ENCODE data around the gene DCTN1. TPM values are rescaled to one million over a fixed set of nuclear protein-coding genes. Genes with fewer than 3 reads are reported as not detected.
"Not testable (repeated sequence)": the region's sequence is repeated elsewhere in the genome, so short reads cannot be mapped to it uniquely, and the experiment has no call there.

Gene DCTN1
- total RNA-seq = 10 to 100 TPM; 75.6 to 79.5 TPM

DNA sequence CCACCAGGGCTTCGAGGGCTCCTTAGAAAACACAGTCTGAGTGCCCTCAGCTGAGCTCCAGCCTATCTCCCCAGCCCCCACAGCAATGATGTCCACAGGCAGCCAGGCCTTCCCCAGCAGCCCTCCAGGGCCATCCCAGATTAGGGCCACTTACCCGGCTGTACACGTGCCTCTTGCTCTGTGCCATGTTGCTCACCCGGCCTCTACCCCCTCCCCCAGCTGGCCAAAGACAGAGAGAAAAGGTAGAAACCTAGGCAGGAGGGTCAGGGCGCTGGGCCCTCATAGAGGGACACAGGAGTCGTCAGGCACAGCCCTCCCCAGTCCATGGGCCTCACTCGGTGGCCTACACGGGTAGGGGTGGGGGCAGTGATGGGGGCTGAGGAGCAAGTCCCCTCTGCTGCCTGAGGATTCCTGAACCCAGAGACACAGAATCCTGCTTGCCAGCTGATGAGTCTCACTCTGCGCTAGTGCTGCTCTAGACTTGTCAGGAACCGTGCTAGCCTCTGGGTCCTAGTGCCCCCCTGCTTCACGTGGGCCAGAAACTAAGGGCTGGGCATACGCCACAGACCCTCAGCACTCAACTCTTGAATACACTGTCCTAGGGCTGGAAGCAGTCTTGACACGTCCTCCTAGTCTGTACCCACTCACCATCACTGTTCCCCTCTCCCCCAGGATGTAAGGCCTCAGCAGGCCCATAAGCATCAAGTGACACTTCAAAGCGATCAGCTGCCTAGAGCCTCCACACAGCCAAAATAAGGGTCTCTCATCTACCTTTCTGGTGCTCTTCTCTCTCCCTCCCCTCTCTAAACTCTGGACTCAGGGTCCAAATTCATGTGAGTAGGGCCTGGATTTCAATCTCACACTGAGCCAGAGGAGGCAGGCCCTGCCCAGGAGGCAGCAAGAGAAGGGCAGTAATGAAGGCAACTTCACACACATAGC lies at the start of gene DCTN1:
Gene DCTN1, minus strand, starts transcription at position 461 of the 939 bp plus-strand sequence. Its CDS starts 274 bp downstream, at position 187.
- Mint-ChIP-seq H3K27ac (no peak within 1 kb of the TSS), H3K4me1 (ENCODE audit: low read depth) (peaks cover 17% of the 10 kb centered on the region), H3K9me3 (no peaks in the 10 kb centered on the region), H3K4me3 (no peak within 1 kb of the TSS), H3K27me3 (no peaks in the 10 kb centered on the region), H3K36me3 (peaks cover 5% of the 10 kb centered on the region)
- ChIA-PET CTCF (interaction anchor here (1.5 to 1.9 kb wide), 2 partner anchors 11 to 45 kb away, joined by 4 to 11 read pairs; no protein-coding TSS in a partner anchor), POLR2A (interaction anchor here (1.6 kb wide), 1 partner anchor 12 kb away, joined by 4 read pairs; no protein-coding TSS in a partner anchor)
- intact Hi-C loops (cut with micrococcal nuclease) = no loop called here
- DNase-seq = peak; percentile 23

DNA sequence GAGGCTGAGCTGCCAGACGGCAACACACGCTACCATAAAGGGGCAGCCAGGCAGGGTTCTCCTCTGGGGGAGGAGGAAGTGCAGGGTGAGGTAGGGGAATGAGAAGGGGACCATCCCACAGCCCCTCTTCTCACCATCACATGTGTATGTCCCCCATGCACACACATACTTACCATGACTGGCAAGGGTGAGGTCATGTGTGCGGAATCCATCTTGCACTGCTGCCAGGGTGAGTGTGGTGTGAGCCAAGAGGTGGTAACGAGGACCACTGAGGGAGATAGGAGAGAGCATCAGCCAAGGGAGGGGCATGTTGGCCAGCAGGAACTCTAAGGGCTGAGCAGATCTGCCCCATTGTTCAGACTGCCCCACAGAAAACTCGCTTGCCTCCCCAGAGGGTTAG lies 48.6 kb upstream of the DCTN1 start:
- POLR2A ChIA-PET = no interaction called here
- Mint-ChIP-seq H3K36me3 (peaks cover 14% of the 10 kb centered on the region), H3K27me3 (no peaks in the 10 kb centered on the region), H3K27ac (no peak overlapping the region), H3K4me3 (no peak overlapping the region), H3K9me3 (no peaks in the 10 kb centered on the region), H3K4me1 (ENCODE audit: low read depth) (no peaks in the 10 kb centered on the region)
- intact Hi-C loops (cut with micrococcal nuclease) = no loop called here
- CTCF ChIA-PET = no interaction called here
- DNase-seq = no peak

DNA sequence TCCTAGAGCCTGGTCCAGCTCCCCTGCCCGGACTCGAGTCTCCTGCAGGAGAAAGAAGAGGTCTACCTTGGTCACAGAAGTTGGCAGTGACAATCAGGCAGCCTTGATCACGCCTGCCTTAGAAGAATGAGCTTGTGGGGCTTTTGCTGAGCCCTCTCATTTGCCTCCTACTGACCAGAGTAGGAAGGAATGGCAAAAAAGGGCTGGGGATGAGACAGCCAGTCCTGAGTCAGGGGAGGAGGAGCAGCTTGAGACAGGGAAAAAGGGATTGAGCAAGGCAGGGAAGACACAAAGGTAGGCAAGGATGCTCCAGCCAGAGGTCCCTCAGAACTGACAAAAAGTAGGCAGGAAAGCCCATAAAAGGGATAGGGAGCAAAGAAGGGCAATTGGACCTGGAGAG lies 47.4 kb upstream of the DCTN1 start:
- Mint-ChIP-seq H3K36me3 (peaks cover 14% of the 10 kb centered on the region), H3K27me3 (no peaks in the 10 kb centered on the region), H3K4me1 (ENCODE audit: low read depth) (peaks cover 8% of the 10 kb centered on the region), H3K9me3 (no peaks in the 10 kb centered on the region), H3K27ac (peak overlapping the region; percentile 5), H3K4me3 (no peak overlapping the region)
- intact Hi-C loops (cut with micrococcal nuclease) = no loop called here
- ChIA-PET CTCF (no interaction called here), POLR2A (no interaction called here)
- no peak for DNase-seq

DNA sequence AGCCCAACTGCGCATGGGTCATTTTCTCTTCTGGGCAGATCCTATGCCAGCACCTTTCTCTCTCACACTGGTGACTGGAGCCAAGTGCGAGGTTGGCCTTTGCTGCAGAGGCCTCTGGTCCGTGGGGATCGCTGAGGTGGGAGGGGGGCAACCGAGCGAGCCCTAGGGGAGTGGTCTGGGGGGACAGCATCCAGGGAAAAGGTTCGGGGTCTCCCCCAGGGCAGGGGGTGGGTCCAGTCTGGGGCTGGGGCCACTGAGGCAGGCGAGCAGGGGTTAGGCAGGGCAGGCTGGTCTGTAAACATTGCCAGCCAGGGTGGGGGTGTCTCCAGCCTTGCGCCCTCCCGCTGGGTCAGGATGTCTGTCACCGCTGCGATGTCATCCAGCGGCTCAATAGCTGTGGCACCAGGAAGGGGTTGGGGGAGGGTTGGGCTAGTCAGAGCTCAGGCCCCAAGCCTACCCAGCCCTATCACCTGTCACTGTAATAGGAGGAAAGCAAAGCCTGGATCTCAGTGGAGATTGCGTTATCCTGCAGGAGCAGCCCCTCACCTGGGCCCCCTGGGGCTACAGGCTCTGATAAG lies 46.2 kb upstream of the DCTN1 start:
- H3K36me3 Mint-ChIP-seq = peaks cover 14% of the 10 kb centered on the region
- no peak overlapping the region for H3K27ac Mint-ChIP-seq
- H3K4me3 Mint-ChIP-seq = no peak overlapping the region
- no peaks in the 10 kb centered on the region for H3K9me3 Mint-ChIP-seq
- CTCF ChIA-PET = no interaction called here
- peaks cover 11% of the 10 kb centered on the region for H3K4me1 Mint-ChIP-seq (ENCODE audit: low read depth)
- intact Hi-C loops (cut with micrococcal nuclease) = no loop called here
- no peak for DNase-seq
- POLR2A ChIA-PET = no interaction called here
- no peaks in the 10 kb centered on the region for H3K27me3 Mint-ChIP-seq

DNA sequence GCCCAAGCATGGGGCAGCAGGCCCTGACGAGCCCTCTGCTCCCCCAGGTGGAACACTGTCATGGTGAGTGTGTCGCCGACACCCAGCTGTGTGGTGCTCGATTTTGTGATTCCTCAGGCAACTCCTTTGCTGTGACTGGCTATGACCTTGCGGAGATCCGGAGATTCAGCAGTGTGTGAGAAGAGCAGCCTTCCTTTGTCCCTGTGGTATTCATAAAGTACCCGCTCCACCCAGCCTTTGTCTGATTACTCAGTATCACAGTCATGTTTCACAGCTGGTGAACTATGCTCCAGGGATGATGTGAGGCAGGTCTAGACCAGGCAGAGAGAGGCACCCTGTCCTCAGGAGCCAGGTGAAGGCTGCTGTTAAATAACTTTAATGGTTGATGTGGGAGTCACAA lies 45.4 kb upstream of the DCTN1 start:
- no peak for DNase-seq
- Mint-ChIP-seq H3K9me3 (no peaks in the 10 kb centered on the region), H3K27ac (no peak overlapping the region), H3K4me1 (ENCODE audit: low read depth) (peaks cover 16% of the 10 kb centered on the region), H3K4me3 (no peak overlapping the region), H3K27me3 (no peaks in the 10 kb centered on the region), H3K36me3 (peaks cover 14% of the 10 kb centered on the region)
- intact Hi-C loops (cut with micrococcal nuclease) = no loop called here
- CTCF ChIA-PET = no interaction called here
- POLR2A ChIA-PET = no interaction called here

DNA sequence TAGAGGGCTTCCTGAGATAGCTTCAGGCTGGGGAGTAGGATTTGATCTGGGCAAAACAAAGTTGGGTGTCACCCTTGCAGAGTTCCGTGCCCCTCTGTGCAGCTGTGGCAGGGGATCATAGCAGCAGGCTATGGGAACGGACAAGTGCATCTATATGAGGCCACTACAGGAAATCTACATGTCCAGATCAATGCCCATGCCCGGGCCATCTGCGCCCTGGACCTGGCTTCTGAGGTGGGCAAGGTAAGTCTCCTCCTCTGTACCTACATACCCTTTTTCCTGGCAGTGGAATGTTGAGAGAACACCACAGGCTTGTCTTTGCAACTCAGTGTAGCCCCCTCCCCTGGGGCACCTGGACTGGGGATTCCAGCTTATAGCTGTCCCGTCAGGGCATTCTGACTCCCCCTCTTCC lies 44.9 kb upstream of the DCTN1 start:
- POLR2A ChIA-PET = no interaction called here
- H3K4me1 Mint-ChIP-seq (ENCODE audit: low read depth) = peaks cover 21% of the 10 kb centered on the region
- no peak overlapping the region for H3K27ac Mint-ChIP-seq
- H3K36me3 Mint-ChIP-seq = peaks cover 14% of the 10 kb centered on the region
- intact Hi-C loops (cut with micrococcal nuclease) = no loop called here
- DNase-seq = no peak
- CTCF ChIA-PET = no interaction called here
- H3K27me3 Mint-ChIP-seq = no peaks in the 10 kb centered on the region
- H3K9me3 Mint-ChIP-seq = no peaks in the 10 kb centered on the region
- H3K4me3 Mint-ChIP-seq = no peak overlapping the region

DNA sequence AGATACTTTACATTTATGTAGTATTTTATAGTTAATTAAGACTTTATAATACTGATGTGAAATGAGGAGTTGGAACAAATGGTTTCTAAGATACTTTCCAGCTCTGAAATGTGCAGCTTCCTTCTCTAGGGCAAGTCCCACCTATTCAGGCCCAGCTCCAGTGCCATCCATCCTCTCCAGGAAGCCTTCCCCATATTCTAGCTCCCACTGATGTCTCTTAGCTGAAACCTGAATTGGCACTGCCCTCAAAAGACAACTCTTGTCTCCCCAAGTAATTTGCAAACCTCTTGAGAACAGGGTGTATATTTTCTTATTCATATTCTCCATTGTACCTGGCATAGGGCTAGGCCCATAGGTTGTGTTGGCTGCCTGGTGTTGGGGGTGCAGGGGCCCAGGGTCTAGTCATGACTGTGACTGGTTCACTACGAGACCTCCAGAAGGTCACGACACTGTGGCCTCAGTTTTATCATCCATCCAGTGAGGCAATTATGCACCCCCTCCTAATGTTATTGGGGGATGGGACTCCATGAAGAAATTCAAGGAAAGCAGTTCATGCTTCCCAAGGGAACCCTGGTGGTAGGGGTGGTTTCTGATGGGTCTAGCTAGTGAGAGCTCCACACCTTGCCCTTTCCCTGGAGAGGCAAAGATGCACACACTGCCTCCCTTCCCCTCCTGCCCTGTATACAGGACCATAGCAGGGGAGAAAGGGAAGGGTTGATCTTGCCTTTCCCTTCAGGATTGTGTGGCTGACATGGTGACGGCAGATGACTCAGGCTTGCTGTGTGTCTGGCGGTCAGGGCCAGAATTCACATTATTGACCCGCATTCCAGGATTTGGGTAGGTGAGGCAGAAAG lies 44.3 kb upstream of the DCTN1 start:
- Mint-ChIP-seq H3K4me1 (ENCODE audit: low read depth) (peaks cover 21% of the 10 kb centered on the region), H3K27me3 (no peaks in the 10 kb centered on the region), H3K36me3 (peaks cover 14% of the 10 kb centered on the region), H3K27ac (no peak overlapping the region), H3K4me3 (no peak overlapping the region), H3K9me3 (no peaks in the 10 kb centered on the region)
- ChIA-PET POLR2A (no interaction called here), CTCF (interaction anchor here (1.0 kb wide), 1 partner anchor 16 kb away, joined by 3 read pairs; no protein-coding TSS in a partner anchor)
- intact Hi-C loops (cut with micrococcal nuclease) = no loop called here
- no peak for DNase-seq

DNA sequence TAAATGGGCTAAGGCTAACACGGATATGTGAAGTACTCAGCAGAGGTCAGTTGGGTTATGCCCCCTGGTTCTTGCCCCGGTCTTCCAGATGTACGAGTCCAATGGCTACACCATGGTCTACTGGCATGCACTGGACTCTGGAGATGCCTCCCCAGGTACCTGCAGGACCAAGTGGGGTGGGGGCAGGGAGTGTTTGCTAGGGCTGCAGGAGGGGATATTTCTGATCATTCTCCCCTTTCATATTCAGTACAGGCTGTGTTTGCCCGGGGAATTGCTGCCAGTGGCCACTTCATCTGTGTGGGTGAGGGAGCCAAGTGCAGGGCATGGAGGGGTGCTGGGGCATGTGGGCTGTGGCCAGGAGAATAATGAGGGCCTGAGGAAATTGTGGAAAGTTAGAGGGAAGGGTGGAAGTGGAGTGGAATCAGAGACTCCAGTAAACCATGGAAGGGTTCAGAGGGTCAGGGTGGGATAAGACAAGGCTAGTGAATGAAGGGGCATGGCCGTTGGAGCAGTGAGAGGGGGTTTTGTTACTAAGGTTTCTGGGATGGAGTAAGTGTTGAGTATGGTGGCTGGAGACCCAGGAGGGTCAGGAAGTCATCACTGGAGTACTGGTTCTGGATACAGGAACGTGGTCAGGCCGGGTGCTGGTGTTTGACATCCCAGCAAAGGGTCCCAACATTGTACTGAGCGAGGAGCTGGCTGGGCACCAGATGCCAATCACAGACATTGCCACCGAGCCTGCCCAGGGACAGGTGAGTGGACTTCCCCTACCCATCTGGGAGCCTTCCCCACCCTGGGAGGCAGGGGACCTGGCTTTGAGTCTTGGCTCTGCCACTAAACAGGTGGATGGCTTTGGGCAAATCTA lies 43.4 kb upstream of the DCTN1 start:
- H3K9me3 Mint-ChIP-seq = no peaks in the 10 kb centered on the region
- ChIA-PET CTCF (interaction anchor here (1.0 kb wide), 1 partner anchor 17 kb away, joined by 3 read pairs; no protein-coding TSS in a partner anchor), POLR2A (interaction anchor here (3.4 kb wide), 1 partner anchor 31 kb away, joined by 10 read pairs; the partner anchor contains the start of gene INO80B)
- intact Hi-C loops (cut with micrococcal nuclease) = no loop called here
- peaks cover 14% of the 10 kb centered on the region for H3K36me3 Mint-ChIP-seq
- H3K4me1 Mint-ChIP-seq (ENCODE audit: low read depth) = peaks cover 21% of the 10 kb centered on the region
- H3K27me3 Mint-ChIP-seq = no peaks in the 10 kb centered on the region
- peak overlapping the region; percentile 95 for H3K4me3 Mint-ChIP-seq
- H3K27ac Mint-ChIP-seq = no peak overlapping the region
- no peak for DNase-seq

DNA sequence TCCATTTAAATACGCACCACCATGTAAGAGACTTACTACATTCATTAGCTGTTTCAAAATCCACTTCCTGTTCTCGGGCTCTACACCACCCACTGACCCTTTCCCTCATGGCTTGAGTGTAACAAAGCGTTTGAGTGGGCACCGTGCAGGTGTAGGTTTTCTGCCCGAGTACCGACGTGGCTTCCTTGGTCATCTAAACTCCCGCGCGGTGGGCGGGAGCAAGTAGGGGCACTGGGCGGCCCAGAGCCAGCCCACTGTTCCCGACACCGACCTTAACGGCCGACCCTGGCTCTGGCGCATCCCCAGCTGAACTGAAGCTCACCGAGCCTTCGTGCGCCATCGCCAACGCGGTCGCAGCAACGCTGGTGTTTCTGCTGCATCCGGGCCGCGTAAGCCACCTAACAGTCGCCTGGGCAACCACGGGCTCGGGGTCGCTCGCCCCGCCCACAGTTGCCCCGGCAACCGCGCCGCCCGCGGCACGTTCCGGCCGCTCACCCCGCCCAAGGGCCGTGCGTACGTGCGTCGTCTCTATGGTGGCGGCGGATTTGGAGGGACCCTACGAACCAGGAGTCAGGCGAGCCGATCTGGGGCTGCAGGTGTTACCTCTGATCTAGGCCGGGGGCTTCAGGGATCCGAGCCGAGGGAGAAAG lies 41.2 kb upstream of the DCTN1 start, which contains the start of the genes C2orf81 and WDR54:
Gene C2orf81, minus strand, starts transcription at position 399 of the 650 bp plus-strand sequence. Its CDS starts 59 bp downstream, at position 340.
Gene WDR54, plus strand, starts transcription at position 510 of the 650 bp plus-strand sequence. CDS start 424 bp downstream, outside the sequence.
- intact Hi-C loops (cut with micrococcal nuclease) = loop anchor here (1.0 kb wide), 1 partner anchor 33 kb away; no protein-coding TSS in a partner anchor
- Mint-ChIP-seq H3K4me3 (peak within 1 kb of the TSS; percentile 95), H3K4me1 (ENCODE audit: low read depth) (peaks cover 21% of the 10 kb centered on the region), H3K36me3 (peaks cover 9% of the 10 kb centered on the region), H3K27me3 (no peaks in the 10 kb centered on the region), H3K27ac (peak within 1 kb of the TSS; percentile 92), H3K9me3 (no peaks in the 10 kb centered on the region)
- peak; percentile 96 for DNase-seq
- CTCF ChIA-PET = interaction anchor here (0.8 to 2.3 kb wide), 6 partner anchors 21 to 166 kb away, joined by 4 to 10 read pairs (median 6); partner anchors contain the start of genes CCDC142, INO80B and TTC31
- POLR2A ChIA-PET = interaction anchor here (0.6 to 3.4 kb wide), 7 partner anchors 10 to 51 kb away, joined by 3 to 10 read pairs (median 3); partner anchors contain the start of genes INO80B, MOGS, MRPL53 and WBP1

DNA sequence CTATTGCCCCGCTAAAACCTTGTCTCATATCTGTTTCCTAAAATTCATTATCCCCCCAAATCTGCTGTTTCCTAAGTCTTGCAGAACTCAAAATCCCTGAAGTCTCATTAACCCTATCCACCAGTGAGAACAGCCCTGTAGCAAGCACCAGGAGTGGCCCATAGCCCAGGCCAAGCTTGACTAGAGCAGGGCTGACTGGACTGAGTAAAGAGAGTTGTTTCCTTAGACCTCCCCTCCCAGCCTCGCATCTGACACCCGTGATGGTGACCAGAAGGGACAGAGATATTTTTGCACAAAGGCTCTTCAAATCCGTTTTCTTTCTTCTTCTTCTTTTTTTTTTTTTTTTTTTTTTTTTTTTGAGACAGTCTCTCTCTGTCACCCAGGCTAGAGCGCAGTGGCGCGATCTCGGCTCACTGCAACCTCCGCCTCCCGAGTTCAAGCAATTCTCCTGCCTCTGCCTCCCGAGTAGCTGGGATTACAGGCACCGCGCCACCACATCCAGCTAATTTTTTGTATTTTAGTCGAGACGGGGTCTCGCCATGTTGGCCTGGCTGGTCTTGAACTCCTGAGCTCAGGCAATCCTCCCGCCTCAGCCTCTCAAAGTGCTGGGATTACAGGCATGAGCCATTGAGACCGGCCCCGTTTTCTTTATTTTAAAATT lies 40.5 kb upstream of the DCTN1 start:
- Mint-ChIP-seq H3K4me1 (ENCODE audit: low read depth) (peaks cover 21% of the 10 kb centered on the region), H3K27ac (peak overlapping the region; percentile 92), H3K4me3 (peak overlapping the region; percentile 95)
- not testable (repeated sequence) for DNase-seq, H3K36me3 Mint-ChIP-seq, H3K9me3 Mint-ChIP-seq, H3K27me3 Mint-ChIP-seq
- ChIA-PET POLR2A (interaction anchor here (0.6 to 3.4 kb wide), 7 partner anchors 10 to 52 kb away, joined by 3 to 10 read pairs (median 3); partner anchors contain the start of genes INO80B, MOGS, MRPL53 and WBP1), CTCF (interaction anchor here (1.6 to 2.3 kb wide), 4 partner anchors 26 to 62 kb away, joined by 5 to 10 read pairs (median 8); partner anchors contain the start of genes CCDC142, INO80B and TTC31)
- intact Hi-C loops (cut with micrococcal nuclease) = loop anchor here (1.0 kb wide), 1 partner anchor 34 kb away; no protein-coding TSS in a partner anchor
